Measurements from ENCODE around the gene ERBB4. TPM values are rescaled to one million over a fixed set of nuclear protein-coding genes. Genes with fewer than 3 reads are reported as not detected.
"Not testable (repeated sequence)": the region's sequence is repeated elsewhere in the genome, so short reads cannot be mapped to it uniquely, and the experiment has no call there.

ERBB4 gene
- total RNA-seq, 1 donor from 2014 or later = 11.5 TPM

DNA sequence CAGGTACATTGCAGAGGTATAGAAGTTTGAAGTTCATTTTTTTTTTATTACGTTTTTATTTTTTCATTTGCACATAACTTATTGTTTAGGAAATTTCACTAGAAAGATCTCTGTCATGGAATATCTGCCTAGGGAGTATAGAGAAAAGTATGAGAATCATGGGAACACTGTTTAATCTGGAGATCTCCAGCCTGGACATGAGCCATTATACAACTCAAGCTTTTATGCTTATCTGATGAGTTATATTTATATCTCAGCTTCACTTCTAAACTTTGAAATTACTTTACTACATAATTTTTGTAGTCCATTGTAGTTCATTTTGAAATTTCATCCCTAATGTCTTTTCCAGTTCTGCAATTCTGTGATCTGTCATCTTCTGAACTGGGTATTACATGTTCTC lies 515.6 kb downstream of the ERBB4 start:
- intact Hi-C loops (cut with DNase I) = no loop called here
- DNase-seq = no peak
- no peak for ATAC-seq (ENCODE audit: poor library complexity)

- intact Hi-C loops (cut with DNase I) = no loop called here
- no peak for ATAC-seq (ENCODE audit: poor library complexity)
- DNase-seq = no peak
Observed at GRCh38 chr2:212021947-212022346, 516.7 kb downstream of the ERBB4 start.

DNA sequence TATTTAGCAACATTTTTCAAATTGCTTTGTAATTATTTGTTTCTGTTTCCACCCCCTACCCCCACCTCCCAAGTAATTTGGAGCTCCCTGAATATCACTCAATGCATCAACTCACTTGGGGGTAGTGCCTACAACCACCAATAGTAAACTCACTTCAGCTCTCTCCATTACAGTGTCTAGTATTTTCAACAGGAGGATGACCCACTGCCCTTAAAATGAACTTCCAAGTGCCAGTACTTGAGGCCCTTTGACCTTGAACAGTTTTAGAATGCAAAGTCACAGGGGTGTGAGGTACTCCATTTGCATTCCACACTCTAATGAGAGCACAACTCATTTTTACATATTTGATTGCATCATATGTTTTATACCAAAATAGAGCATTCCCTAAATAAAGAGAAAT lies 523.0 kb downstream of the ERBB4 start:
- DNase-seq (no peak), ATAC-seq (ENCODE audit: poor library complexity) (peak; percentile 55)
- intact Hi-C loops (cut with DNase I) = no loop called here

GRCh38 chr2:212013626-212014025 lies 525.0 kb downstream of the ERBB4 start:
- ATAC-seq (ENCODE audit: poor library complexity) = no peak
- intact Hi-C loops (cut with DNase I) = no loop called here
- DNase-seq = no peak

- DNase-seq; intact Hi-C loops (cut with DNase I); ATAC-seq (ENCODE audit: poor library complexity): not testable (repeated sequence)
Observed at GRCh38 chr2:212010305-212010704, 528.3 kb downstream of the ERBB4 start.

DNA sequence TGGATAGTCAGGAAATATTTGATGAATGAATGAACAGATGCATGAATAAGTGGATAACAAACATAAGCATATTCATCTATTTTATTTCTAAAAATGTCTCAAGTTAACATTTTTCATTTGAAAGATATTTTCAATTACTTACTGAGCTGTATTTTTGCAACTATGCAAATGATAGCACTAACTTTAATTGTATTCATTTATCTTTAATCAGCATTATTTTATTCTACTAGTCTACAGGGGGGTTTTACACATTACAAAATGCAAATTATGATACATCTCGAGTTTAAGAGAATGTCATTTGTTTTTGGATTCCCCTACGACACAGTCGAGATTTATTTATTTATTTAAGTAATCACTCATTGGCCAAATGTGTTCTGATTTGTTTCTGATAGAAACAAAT lies 530.6 kb downstream of the ERBB4 start:
- ATAC-seq (ENCODE audit: poor library complexity) = no peak
- intact Hi-C loops (cut with DNase I) = loop anchor here (10.0 kb wide), 2 partner anchors 237 to 527 kb away; partner anchors contain the start of gene ERBB4
- DNase-seq = no peak

GRCh38 chr2:212005085-212005671 lies 533.4 kb downstream of the ERBB4 start:
- intact Hi-C loops (cut with DNase I) = loop anchor here (10.0 kb wide), 2 partner anchors 240 to 530 kb away; partner anchors contain the start of gene ERBB4
- DNase-seq = peak; percentile 46
- ATAC-seq (ENCODE audit: poor library complexity) = no peak

DNA sequence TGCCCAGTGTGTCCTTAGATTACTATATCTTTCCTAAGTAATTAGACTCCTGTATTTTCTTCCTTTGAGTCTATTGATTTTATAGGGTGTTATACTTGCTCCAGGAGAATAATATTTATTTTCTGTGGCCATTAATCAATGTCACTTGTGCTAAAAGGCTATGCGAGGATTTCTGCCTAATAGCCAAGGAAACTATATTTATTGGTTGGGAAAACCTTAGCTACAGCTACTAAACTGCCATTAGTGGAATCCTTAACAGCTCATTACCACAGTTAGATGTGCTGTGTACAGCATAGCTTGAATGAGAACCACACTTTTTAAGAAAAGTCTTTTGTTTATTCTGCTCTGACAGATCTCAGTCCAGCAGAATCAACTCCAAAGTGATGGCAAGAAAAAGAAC lies 537.3 kb downstream of the ERBB4 start:
- ATAC-seq (ENCODE audit: poor library complexity) (no peak), DNase-seq (no peak)
- intact Hi-C loops (cut with DNase I) = loop anchor here (10.0 kb wide), 2 partner anchors 243 to 533 kb away; partner anchors contain the start of gene ERBB4

GRCh38 chr2:211996857-211997256 lies 541.7 kb downstream of the ERBB4 start:
- DNase-seq = no peak
- intact Hi-C loops (cut with DNase I) = no loop called here
- ATAC-seq (ENCODE audit: poor library complexity) = no peak

DNA sequence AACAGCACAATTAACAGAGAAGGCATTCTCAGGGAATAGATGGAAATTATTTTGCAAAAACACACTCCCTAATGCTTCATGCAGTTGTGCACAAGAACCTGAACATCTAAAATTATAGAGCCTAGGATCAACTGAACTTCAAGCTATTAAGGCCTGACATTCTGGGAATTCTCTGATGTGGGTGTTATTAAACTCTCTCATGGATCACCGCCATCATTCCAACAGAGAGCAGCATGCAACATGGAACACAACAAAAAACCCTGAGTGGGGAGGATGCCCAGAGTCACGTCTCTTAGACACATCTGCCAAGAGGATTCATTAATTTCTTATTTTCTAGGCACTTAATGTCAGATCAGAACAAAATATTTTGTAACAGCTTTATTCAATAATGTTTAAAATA lies 543.8 kb downstream of the ERBB4 start:
- DNase-seq = no peak
- no peak for ATAC-seq (ENCODE audit: poor library complexity)
- intact Hi-C loops (cut with DNase I) = no loop called here

GRCh38 chr2:211990335-211990734 lies 548.3 kb downstream of the ERBB4 start:
- no peak for ATAC-seq (ENCODE audit: poor library complexity)
- intact Hi-C loops (cut with DNase I) = no loop called here

GRCh38 chr2:211986313-211986712 lies 552.3 kb downstream of the ERBB4 start:
- intact Hi-C loops (cut with DNase I) = no loop called here
- ATAC-seq (ENCODE audit: poor library complexity) (no peak), DNase-seq (no peak)

More at GRCh38 chr2:211990335-211990734, 548.3 kb downstream of the ERBB4 start:
- DNase-seq = no peak

GRCh38 chr2:211985393-211985792 lies 553.2 kb downstream of the ERBB4 start:
- intact Hi-C loops (cut with DNase I) = no loop called here
- ATAC-seq (ENCODE audit: poor library complexity) (no peak), DNase-seq (no peak)

DNA sequence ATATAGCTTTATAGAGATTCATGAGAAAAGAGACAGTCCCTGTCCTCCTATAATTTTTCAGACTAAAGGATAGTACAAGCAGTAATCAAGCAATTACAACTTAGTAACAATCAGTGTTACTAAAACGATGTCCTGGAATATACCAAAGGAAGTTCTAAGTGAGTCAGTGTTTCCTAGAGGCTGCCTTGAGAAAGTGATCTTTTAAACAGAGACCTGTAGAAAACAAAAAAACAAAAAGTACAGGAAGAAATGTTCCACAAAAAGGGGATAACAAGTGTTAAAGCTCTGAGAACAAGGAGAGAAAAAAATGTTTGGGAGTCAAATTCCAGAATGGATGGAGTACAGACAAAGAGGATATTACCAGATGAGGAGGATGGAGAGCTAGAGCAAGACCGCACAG lies 556.4 kb downstream of the ERBB4 start:
- intact Hi-C loops (cut with DNase I) = no loop called here
- ATAC-seq (ENCODE audit: poor library complexity) (no peak), DNase-seq (no peak)

- ATAC-seq (ENCODE audit: poor library complexity) = no peak
- intact Hi-C loops (cut with DNase I) = no loop called here
- DNase-seq = no peak
Observed at GRCh38 chr2:211981451-211981850, 557.2 kb downstream of the ERBB4 start.

DNA sequence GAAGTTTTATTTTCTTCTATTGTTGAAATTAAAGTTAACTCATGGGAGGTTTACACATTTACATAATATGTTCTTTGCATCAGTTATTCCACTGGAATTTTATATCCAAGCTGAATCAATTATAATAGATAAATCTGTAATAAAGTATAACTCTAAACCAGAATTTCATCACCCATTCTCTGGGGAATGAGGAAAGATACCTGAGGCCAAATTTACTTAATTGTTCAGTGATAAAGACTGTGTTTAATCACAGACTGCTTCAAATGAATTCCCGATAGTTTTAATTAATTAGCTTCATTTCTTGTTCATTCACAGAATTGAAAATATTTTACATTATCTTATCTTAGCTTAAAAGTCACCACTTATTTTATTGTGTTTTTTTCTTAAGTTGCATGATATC lies 562.5 kb downstream of the ERBB4 start:
- no peak for ATAC-seq (ENCODE audit: poor library complexity)
- intact Hi-C loops (cut with DNase I) = no loop called here
- DNase-seq = no peak

DNA sequence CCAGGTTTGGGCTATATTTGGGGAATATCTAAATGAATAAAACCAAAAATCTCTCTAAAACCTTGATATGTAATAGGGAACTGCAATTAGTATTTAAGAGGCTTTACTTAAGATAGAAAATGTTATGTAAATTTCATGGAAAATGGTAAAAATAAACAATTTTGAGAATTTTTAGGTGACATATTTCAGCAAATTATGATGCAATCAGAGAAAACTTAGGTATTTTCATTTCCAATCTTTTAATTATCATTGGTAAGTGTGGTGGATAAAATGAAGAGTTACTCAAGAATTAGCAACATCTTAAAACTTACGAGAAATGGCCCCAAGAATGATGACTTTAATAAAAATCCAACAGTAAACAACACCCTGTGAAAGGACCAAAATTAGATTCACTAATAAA lies 571.4 kb downstream of the ERBB4 start:
- intact Hi-C loops (cut with DNase I) = no loop called here
- ATAC-seq (ENCODE audit: poor library complexity) = no peak

DNA sequence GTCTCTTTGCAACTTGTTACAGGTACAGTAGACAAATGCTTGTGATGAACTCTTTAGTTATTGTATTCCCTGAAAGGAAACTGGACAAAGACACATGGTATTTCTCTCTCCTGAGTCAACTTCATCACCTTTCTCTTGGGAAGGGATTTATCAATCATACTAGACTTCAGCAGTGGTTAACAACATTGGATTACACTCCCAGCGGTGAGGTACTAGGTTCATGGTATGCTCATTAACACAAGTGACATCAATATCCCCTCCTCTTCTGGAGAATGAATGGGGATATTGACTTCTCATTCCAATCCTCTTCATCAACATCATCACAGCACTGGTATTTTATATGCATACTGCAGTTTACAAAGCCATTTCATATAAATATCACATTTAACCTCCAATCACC lies 574.6 kb downstream of the ERBB4 start:
- DNase-seq (no peak), ATAC-seq (ENCODE audit: poor library complexity) (no peak)
- intact Hi-C loops (cut with DNase I) = no loop called here

More for the DNA sequence above, 571.4 kb downstream of the ERBB4 start:
- DNase-seq = no peak

DNA sequence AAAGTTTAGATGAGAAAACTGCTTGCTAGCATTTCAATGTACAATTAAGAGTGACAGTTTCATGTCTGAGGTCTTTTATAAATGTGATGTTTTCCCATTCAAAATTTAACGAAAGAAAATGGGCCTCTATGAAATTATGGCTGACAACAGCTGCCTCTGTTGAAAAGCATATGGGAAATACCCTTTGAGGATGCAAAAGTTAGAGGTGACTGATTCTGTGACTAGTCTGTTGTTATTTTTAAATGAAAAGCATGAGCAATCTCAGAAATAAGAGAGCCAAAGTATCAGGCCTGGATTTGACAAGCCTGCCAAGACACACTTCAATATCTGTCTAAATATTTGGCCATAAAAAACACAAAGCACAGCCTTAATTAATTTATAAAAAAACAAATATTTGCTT lies 580.8 kb downstream of the ERBB4 start:
- DNase-seq (no peak), ATAC-seq (ENCODE audit: poor library complexity) (no peak)
- intact Hi-C loops (cut with DNase I) = no loop called here

GRCh38 chr2:211955648-211956047 lies 583.0 kb downstream of the ERBB4 start:
- DNase-seq (no peak), ATAC-seq (ENCODE audit: poor library complexity) (no peak)
- intact Hi-C loops (cut with DNase I) = no loop called here

- no peak for ATAC-seq (ENCODE audit: poor library complexity)
- intact Hi-C loops (cut with DNase I) = no loop called here
- DNase-seq = no peak
Observed at GRCh38 chr2:211948932-211949331, 589.7 kb downstream of the ERBB4 start.

Measured in Right ventricle myocardium superior (tissue), 1 donor.